Sigmoid colon (tissue), 4 donors: ENCODE data around the gene ZNF532.

Experiments used
- POLR2A ChIP-seq, 2 donors: fragments of 450-650 bp; IDR thresholded peaks; one replicate each; pipeline ENCODE4 v1.6.1; 2016; ENCODE audit warnings: antibody characterized with exemption in 2 of 2, mild to moderate bottlenecking in 2 of 2, moderate library complexity in 2 of 2
- POLR2AphosphoS5 ChIP-seq, 4 donors: sonication (generic); formaldehyde crosslinking; IDR thresholded peaks; one replicate each; pipeline ENCODE4 v1.6.1; 2017; ENCODE audit warnings: antibody characterized with exemption in 4 of 4
- TF ChIP-seq, protein P1 (sequence below), 4 experiments: fragments of 450-650 bp in 3 of 4; fragments of 200-600 bp in 1 of 4; IDR thresholded peaks; one replicate each; pipeline ENCODE4 v1.5.1; 2016 to 2019; ENCODE audit warnings: antibody characterized with exemption in 4 of 4, mild to moderate bottlenecking in 3 of 4, moderate library complexity in 2 of 4

DNA sequence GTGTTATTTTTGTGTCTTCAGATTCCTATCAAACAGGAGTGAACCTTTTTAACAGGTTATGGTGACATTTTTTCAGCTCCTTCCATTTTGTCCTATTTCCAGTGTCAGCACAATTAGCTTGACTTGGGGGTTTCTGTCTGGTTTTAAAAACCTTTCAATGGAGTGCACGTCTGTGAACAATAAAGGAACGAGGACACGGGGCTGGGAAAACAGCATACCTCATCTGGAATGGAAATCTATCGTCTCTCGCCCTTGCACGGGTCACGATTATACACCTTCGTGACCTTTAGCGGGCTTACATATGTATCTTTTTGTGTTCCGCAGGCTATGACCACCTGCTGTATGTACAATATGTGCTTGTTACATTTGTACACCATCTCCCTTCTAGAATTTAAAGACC is 2.3 kb upstream of the ZNF532 start:
- TF ChIP-seq, protein P1, sequence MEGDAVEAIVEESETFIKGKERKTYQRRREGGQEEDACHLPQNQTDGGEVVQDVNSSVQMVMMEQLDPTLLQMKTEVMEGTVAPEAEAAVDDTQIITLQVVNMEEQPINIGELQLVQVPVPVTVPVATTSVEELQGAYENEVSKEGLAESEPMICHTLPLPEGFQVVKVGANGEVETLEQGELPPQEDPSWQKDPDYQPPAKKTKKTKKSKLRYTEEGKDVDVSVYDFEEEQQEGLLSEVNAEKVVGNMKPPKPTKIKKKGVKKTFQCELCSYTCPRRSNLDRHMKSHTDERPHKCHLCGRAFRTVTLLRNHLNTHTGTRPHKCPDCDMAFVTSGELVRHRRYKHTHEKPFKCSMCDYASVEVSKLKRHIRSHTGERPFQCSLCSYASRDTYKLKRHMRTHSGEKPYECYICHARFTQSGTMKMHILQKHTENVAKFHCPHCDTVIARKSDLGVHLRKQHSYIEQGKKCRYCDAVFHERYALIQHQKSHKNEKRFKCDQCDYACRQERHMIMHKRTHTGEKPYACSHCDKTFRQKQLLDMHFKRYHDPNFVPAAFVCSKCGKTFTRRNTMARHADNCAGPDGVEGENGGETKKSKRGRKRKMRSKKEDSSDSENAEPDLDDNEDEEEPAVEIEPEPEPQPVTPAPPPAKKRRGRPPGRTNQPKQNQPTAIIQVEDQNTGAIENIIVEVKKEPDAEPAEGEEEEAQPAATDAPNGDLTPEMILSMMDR (IDR thresholded peaks at IDR 0.05), result no peak
- TF ChIP-seq POLR2A (IDR thresholded peaks at IDR 0.05), result no peak
- TF ChIP-seq POLR2AphosphoS5 (IDR thresholded peaks at IDR 0.05), result no peak
